HG03378 (cell line): ENCODE results near the gene LRAT.

Experiments used
- ATAC-seq: cut with Tn5 transposase; IDR thresholded peaks from one replicate; pipeline ENCODE4 v1.9.1; 2021; ENCODE audit warnings: mild to moderate bottlenecking, moderate library complexity; ENCODE audit not compliant: unreplicated experiment

Gene LRAT

DNA sequence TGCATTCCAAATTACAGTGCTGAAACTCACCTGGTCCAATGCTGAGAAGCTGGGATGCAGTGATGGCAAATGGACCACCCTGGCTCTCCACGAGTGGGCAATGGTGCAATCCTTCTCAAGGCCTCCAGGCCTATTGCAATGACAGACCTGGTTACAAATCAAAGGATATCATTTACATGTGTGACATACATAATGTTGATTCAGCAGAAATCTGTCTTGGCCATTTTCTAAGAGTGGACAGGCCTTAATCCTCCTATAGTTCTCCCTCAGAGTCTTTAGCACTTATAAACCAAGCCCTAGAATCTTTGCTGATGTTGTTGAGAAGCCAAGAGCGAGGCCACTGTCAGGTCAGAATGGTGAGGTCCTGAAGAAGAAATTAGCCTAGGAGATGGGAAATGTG, 17.1 kb downstream of the LRAT start:
- no peak for ATAC-seq

- ATAC-seq, result no peak
Measured at GRCh38 chr4:154778264-154778663, 34.5 kb downstream of the LRAT start.

DNA sequence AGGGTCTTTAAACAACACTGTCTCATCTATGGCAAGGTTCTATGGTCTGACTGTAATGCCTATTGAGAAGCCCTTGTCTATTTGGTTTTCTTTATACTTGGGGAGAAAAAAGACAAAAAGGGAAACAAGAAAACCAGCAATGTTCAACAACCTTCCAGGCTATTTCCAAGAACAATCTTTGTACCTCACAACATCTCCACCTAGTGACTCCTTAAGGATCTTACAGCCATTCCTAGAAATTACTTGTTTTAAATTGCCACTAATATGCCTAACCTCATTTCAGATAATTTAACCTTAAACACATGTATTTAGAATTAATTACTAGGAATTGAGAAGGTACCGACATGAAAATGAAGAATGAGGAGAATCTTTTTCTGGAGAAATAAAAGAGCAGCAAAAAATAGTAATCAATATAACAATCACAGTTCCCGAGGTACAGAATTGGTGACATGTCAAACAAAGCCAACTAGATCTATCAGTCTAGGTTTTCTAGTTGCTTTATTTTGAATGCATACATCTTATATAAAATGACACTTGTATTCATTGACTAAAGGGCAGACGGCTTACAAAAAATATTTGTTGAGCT, 35.7 kb downstream of the LRAT start:
- no peak for ATAC-seq

GRCh38 chr4:154781126-154781982, 37.6 kb downstream of the LRAT start, which contains the start of gene RBM46:
TSS of gene RBM46 (plus strand) at chr4:154781272. CDS start at chr4:154796753, 15,481 bp downstream.
- no peak for ATAC-seq

DNA sequence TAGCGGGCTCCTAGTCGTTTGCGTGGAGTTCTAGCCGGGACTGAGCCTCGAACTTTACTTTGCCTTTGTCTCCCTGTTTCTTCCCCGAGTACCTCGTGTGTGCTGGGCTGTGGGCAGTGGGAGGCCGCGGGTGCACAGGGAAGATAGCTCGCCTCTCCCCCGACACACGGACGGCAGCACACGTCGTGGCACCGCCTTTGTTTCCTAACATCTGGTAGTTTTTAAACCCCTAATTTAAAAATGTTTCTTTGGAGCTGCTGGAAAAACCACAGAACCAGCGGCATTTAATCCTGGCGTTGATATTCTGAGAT, 38.1 kb downstream of the LRAT start:
- no peak for ATAC-seq
